ENCODE data around the gene PBXIP1.
"Not testable (repeated sequence)": the region's sequence is repeated elsewhere in the genome, so short reads cannot be mapped to it uniquely, and the experiment has no call there.

GRCh38 chr1:154908129-154908528 is 47.8 kb downstream of the PBXIP1 start:
- not testable (repeated sequence) for TF ChIP-seq CTCF, POLR2A (IDR thresholded peaks at IDR 0.05)
